H1 (cell line): ENCODE results near the gene ZNF33B. TPM values are rescaled to one million over a fixed set of nuclear protein-coding genes. Genes with fewer than 3 reads are reported as not detected.

Experiments used
- BCL11A ChIP-seq, 2 experiments: IDR thresholded peaks; one replicate each; pipeline ENCODE4 v1.6.1; 2011; ENCODE audit warnings: low read depth in 2 of 2, low read length in 2 of 2, mild to moderate bottlenecking in 2 of 2
- CBX5 ChIP-seq: fragments of 300-800, 300-1000 bp; sonication (generic); IDR thresholded peaks from 2 replicates; pipeline ENCODE4 v1.7.1; 2016; ENCODE audit warnings: antibody characterized with exemption, low read length, low read depth
- CEBPB ChIP-seq: IDR thresholded peaks from 2 replicates; pipeline ENCODE4 v1.6.1; 2012; ENCODE audit warnings: low read depth, low read length
- CTCF ChIP-seq, 3 experiments: IDR thresholded peaks; 1 replicate in 2 of 3; 2 replicates in 1 of 3; pipeline versions ENCODE4 v1.5.1 to v1.6.1; 2011; ENCODE audit warnings: low read length in 3 of 3, mild to moderate bottlenecking in 3 of 3, inconsistent platforms in 2 of 3, low read depth in 1 of 3, moderate library complexity in 1 of 3; ENCODE audit not compliant: insufficient read depth in 1 of 3; ENCODE audit errors: control extremely low read depth in 1 of 3
- HDAC6 ChIP-seq: IDR thresholded peaks from one replicate; pipeline ENCODE4 v1.7.1; 2012; ENCODE audit warnings: low read depth, mild to moderate bottlenecking, inconsistent platforms, low read length, moderate library complexity
- KDM5A ChIP-seq: fragments of 200-600 bp; IDR thresholded peaks from 2 replicates; pipeline ENCODE4 v1.7.1; 2012; ENCODE audit warnings: mild to moderate bottlenecking, low read length, inconsistent platforms, mixed read lengths
- SP2 ChIP-seq: IDR thresholded peaks from 2 replicates; pipeline ENCODE4 v1.6.1; 2012; ENCODE audit warnings: mild to moderate bottlenecking, low read length, inconsistent platforms
- polyA plus RNA-seq, 7 experiments: library from polyadenylated mRNA; depleted of rRNA in 3 of 7; stranded (reverse) in 5 of 7; unstranded in 2 of 7; fragments of >200 nt in 5 of 7; fragments of 200-250 nt in 2 of 7; gene quantifications; 1 replicate in 5 of 7; 2 replicates in 1 of 7; 4 replicates in 1 of 7; pipeline versions ENCODE4 v1.2.1 to v1.2.3, GENCODE V29; 2011 to 2013; ENCODE audit warnings: missing spikeins in 2 of 7, mixed read lengths in 2 of 7
- total RNA-seq: library from RNA; stranded (reverse); fragmentation: NEBNext Ultra II Directional; extraction: Animal tissue kit (Norgen Biotek cat#: 25700); gene quantifications from 2 replicates; pipeline ENCODE4 v1.2.1, GENCODE V29; 2021

ZNF33B gene
- total and polyA plus RNA-seq, 2 of the 8 experiments (the other 6 are each of a cell fraction or from before 2014, with no cell fraction given): 10.7 to 33.4 TPM

- TF ChIP-seq CTCF (IDR thresholded peaks at IDR 0.05; ENCODE audit: control extremely low read depth in 1 of 3, insufficient read depth in 1 of 3, low read depth in 1 of 3, low read length in 3 of 3) (no peak), CBX5 (no peak), KDM5A (no peak), HDAC6 (no peak), CEBPB (no peak), BCL11A (IDR thresholded peaks at IDR 0.05; ENCODE audit: low read depth in 2 of 2, low read length in 2 of 2) (no peak), SP2 (no peak)
These were observed 14.4 kb downstream of the ZNF33B start (continued) for GRCh38 chr10:42623929-42624328.
